Measurements from ENCODE around the gene MRPL47. TPM values are rescaled to one million over a fixed set of nuclear protein-coding genes. Genes with fewer than 3 reads are reported as not detected.

The MRPL47 gene
- total RNA-seq, 4 donors from 2014 or later: 11.0 to 20.6 (median 14.6) TPM

GRCh38 chr3:179622023-179622422, 17.6 kb upstream of the MRPL47 start:
- H3K4me3 ChIP-seq: no peak overlapping the region
- no peak overlapping the region for H3K27ac ChIP-seq
- H3K36me3 ChIP-seq: peaks cover 0 to 78% (median 0%) of the 10 kb centered on the region in 3 donors
- no peak for DNase-seq
- H3K9me3 ChIP-seq: no peaks in the 10 kb centered on the region
- H3K4me1 ChIP-seq: no peaks in the 10 kb centered on the region
- no peak for TF ChIP-seq CTCF (IDR thresholded peaks at IDR 0.05)
- no peak for TF ChIP-seq POLR2A (IDR thresholded peaks at IDR 0.05)
- H3K27me3 ChIP-seq: no peaks in the 10 kb centered on the region

GRCh38 chr3:179615458-179616173, 11.2 kb upstream of the MRPL47 start:
- no peaks in the 10 kb centered on the region for H3K4me1 ChIP-seq
- no peaks in the 10 kb centered on the region for H3K27me3 ChIP-seq
- DNase-seq: no peak

GRCh38 chr3:179613807-179614206, 9.4 kb upstream of the MRPL47 start:
- Histone ChIP-seq H3K27me3 (no peaks in the 10 kb centered on the region), H3K36me3 (peaks cover 0 to 42% (median 0%) of the 10 kb centered on the region in 3 donors), H3K9me3 (no peaks in the 10 kb centered on the region), H3K4me3 (no peak overlapping the region), H3K27ac (no peak overlapping the region), H3K4me1 (no peaks in the 10 kb centered on the region)
- no peak for DNase-seq
- TF ChIP-seq POLR2A (IDR thresholded peaks at IDR 0.05) (no peak), CTCF (IDR thresholded peaks at IDR 0.05) (no peak)

More at GRCh38 chr3:179615458-179616173, 11.2 kb upstream of the MRPL47 start:
- H3K4me3 ChIP-seq: no peak overlapping the region
- peaks cover 0 to 42% (median 0%) of the 10 kb centered on the region in 3 donors for H3K36me3 ChIP-seq
- no peaks in the 10 kb centered on the region for H3K9me3 ChIP-seq
- no peak overlapping the region for H3K27ac ChIP-seq
- TF ChIP-seq CTCF (IDR thresholded peaks at IDR 0.05) (no peak), POLR2A (IDR thresholded peaks at IDR 0.05) (no peak)

- Histone ChIP-seq H3K9me3 (no peaks in the 10 kb centered on the region), H3K36me3 (peaks cover 0 to 15% (median 0%) of the 10 kb centered on the region in 3 donors), H3K27me3 (no peaks in the 10 kb centered on the region), H3K27ac (no peak overlapping the region), H3K4me3 (no peak overlapping the region), H3K4me1 (peaks cover 0 to 14% (median 7%) of the 10 kb centered on the region in 4 donors)
- DNase-seq: no peak
- no peak for TF ChIP-seq POLR2A (IDR thresholded peaks at IDR 0.05)
- TF ChIP-seq CTCF (IDR thresholded peaks at IDR 0.05): no peak
Measured at GRCh38 chr3:179610066-179610465, 5.6 kb upstream of the MRPL47 start.

GRCh38 chr3:179608931-179609720, 4.7 kb upstream of the MRPL47 start:
- H3K27ac ChIP-seq: peak overlapping the region in 1 of 4 donors; percentile 39

More at GRCh38 chr3:179608931-179609720, 4.7 kb upstream of the MRPL47 start:
- Histone ChIP-seq H3K27me3 (no peaks in the 10 kb centered on the region), H3K4me3 (no peak overlapping the region), H3K36me3 (peaks cover 0 to 15% (median 0%) of the 10 kb centered on the region in 3 donors), H3K9me3 (no peaks in the 10 kb centered on the region), H3K4me1 (peaks cover 0 to 14% (median 7%) of the 10 kb centered on the region in 4 donors)
- TF ChIP-seq CTCF (IDR thresholded peaks at IDR 0.05): no peak
- TF ChIP-seq POLR2A (IDR thresholded peaks at IDR 0.05): no peak
- DNase-seq: no peak

Measured in Peyer's patch (tissue), 4 donors.